ENCODE results near the gene TRERF1.

Gene TRERF1

DNA sequence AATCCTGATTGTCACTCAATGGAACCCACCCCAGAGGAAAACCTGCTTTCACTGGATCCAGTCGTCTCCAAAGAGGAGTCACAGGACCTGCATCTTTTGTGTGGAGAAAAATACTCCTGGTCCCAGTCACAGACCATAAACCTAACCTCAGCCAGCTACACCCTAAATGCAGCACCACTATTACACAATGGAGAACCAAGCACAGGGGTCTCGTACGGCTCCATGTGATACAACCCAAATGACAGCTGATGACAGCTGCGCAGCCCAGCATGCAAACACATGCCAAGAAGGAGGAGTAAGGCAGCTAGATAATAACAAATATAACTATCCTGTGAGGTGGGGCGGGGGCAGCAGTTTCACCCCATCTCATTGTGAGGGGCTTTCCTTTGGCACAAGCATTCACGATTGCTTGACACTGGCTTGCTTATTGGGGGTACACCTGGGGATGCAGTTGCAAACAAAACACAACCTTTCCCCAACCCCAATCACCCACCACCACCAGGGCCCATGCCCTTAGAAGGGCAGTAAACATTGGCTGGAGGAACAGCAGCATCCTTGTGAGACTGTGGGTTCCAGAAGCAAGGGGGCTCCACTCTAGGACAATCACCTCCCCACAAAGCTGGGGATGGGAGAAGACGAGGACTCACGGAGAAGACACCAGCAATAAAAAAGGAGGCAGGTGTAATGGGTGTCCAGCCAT lies 51.5 kb downstream of the TRERF1 start:
- TF ChIP-seq, protein P1, sequence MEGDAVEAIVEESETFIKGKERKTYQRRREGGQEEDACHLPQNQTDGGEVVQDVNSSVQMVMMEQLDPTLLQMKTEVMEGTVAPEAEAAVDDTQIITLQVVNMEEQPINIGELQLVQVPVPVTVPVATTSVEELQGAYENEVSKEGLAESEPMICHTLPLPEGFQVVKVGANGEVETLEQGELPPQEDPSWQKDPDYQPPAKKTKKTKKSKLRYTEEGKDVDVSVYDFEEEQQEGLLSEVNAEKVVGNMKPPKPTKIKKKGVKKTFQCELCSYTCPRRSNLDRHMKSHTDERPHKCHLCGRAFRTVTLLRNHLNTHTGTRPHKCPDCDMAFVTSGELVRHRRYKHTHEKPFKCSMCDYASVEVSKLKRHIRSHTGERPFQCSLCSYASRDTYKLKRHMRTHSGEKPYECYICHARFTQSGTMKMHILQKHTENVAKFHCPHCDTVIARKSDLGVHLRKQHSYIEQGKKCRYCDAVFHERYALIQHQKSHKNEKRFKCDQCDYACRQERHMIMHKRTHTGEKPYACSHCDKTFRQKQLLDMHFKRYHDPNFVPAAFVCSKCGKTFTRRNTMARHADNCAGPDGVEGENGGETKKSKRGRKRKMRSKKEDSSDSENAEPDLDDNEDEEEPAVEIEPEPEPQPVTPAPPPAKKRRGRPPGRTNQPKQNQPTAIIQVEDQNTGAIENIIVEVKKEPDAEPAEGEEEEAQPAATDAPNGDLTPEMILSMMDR (IDR thresholded peaks at IDR 0.05; ENCODE audit: insufficient read depth, low read depth, low read length, missing control alignments) = no peak
- DNase-seq (ENCODE audit: low read depth) = no peak

DNA sequence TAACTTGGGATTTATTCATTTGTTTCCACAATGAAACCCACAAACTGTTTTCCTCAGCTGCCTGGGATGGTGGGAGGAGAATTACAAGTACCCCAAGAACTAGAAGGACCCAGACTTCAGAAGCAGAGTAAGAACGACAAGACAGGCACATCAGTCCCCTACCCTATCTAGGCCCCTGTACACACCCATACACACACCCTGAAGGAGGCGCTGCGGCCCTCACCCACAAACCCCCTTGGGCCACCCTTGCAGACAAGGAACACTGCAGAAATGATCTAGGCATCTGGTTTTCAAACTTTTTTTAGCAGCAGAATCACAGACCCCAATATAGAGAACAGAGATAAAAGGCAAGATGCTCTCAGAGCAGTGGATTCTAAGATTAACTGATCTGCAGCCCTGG lies 55.0 kb downstream of the TRERF1 start:
- DNase-seq (ENCODE audit: low read depth) = no peak
- H3K4me3 ChIP-seq (ENCODE audit: low read depth, low read length) = no peak overlapping the region
- TF ChIP-seq, protein P1 (IDR thresholded peaks at IDR 0.05; ENCODE audit: insufficient read depth, low read depth, low read length, missing control alignments) = no peak

More for the DNA sequence above, 51.5 kb downstream of the TRERF1 start:
- no peak overlapping the region for H3K4me3 ChIP-seq (ENCODE audit: low read depth, low read length)

DNA sequence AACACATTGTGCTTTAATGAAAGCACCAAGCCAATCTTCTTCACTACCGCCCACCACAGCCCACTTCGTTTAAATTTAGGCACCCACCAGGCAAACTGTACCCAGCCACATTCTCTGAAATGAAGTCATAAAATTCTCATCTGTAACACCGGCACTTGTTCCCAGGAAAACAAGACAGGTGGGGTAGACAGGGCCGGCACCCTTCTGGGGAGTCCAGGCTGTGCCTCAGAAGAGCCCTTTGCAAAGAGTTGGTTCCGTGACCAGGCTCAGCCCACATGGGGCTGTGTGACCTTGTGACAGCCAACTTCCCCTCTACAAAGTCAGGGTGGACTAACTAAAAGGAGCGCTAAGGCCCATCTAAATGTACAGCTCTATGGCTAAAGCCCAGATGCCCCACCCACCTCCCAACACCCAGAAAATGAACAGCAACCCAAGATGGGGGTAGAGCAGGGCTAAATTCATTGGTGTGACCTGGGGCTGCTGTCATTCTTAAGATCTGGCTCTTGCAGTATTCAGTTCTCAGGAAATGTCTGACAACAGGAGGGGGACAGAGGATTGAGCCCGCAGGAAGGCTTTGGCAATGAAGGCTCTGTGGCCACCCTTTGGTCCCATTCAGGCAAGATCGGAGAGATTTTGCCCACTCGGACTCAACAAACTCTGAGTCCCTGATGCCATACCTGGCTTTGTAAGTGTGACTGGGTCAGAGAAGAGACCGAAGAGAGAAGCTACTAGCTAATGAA lies 56.7 kb downstream of the TRERF1 start:
- no peak for DNase-seq (ENCODE audit: low read depth)
- no peak overlapping the region for H3K4me3 ChIP-seq (ENCODE audit: low read depth, low read length)
- TF ChIP-seq, protein P1 (IDR thresholded peaks at IDR 0.05; ENCODE audit: insufficient read depth, low read depth, low read length, missing control alignments) = no peak

DNA sequence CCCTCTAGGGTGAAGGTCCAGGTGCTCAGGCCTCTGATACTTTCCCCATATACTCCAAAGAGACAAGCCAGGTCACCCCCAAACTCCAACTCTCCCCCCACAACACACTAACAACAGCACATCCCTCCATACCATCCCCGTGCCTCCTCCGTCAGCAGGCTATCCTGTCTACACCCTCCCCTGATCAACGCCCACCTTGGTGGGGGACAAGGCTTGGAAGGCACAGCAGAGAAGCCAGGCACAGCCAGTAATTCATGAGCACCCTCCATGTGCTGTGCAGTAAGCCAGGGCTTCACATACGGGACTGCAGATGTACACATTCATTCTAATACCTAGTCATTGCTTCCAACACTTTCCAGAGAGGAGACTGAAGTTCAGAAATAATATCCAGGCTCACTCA lies 57.6 kb downstream of the TRERF1 start:
- no peak for DNase-seq (ENCODE audit: low read depth)
- H3K4me3 ChIP-seq (ENCODE audit: low read depth, low read length) = no peak overlapping the region
- TF ChIP-seq, protein P1 (IDR thresholded peaks at IDR 0.05; ENCODE audit: insufficient read depth, low read depth, low read length, missing control alignments) = no peak

DNA sequence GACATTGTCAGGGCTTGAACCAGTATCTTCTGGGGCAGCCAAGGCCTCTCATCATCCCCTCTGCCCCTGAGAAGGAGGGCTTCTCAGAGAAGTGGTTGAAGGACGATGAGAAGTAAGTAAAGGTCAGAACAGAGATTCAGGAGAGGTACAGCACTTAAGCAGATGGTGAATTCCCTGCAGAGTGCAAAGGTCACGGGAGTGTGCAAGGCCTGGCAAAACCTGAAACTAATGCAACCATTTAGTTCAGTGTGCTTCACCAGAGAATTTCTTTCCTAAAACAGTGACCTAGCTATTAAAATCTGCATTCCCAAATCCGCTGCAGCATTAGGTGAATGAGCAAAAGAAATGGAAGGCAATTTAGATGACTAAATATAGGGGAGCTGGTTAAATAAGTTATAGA lies 58.4 kb downstream of the TRERF1 start:
- no peak overlapping the region for H3K4me3 ChIP-seq (ENCODE audit: low read depth, low read length)
- no peak for DNase-seq (ENCODE audit: low read depth)
- TF ChIP-seq, protein P1 (IDR thresholded peaks at IDR 0.05; ENCODE audit: insufficient read depth, low read depth, low read length, missing control alignments) = no peak

DNA sequence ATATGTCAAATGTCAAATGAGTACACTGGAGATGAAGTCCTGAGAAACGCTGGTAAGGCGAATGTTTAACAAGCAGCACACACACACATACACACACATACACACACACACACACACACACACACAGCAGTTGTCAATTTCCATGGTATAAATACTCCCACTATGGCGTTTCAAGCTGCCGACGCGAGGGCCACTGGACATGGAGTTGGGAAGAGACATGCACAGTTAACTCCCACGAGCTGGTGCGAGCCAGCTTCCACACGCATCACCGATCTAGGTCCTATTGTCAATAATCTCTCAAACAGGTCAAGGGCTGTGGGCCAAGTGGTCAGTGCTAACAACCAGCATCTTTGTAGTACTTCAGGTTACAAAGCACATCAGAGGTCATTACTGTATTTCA lies 58.9 kb downstream of the TRERF1 start:
- no peak overlapping the region for H3K4me3 ChIP-seq (ENCODE audit: low read depth, low read length)
- TF ChIP-seq, protein P1 (IDR thresholded peaks at IDR 0.05; ENCODE audit: insufficient read depth, low read depth, low read length, missing control alignments) = no peak
- no peak for DNase-seq (ENCODE audit: low read depth)
